Fibroblast of villous mesenchyme (primary cell): ENCODE data around the gene HSD17B13. TPM values are rescaled to one million over a fixed set of nuclear protein-coding genes. Genes with fewer than 3 reads are reported as not detected.

Experiments
- DNase-seq: peaks from one replicate; pipeline ENCODE4 v3.0.0-alpha.2; 2010; ENCODE audit warnings: low read depth
- H3K4me3 ChIP-seq: 2 replicates; pipeline ENCODE4 v1.5.1; 2011; ENCODE audit warnings: low read depth, mild to moderate bottlenecking, low read length
- CTCF ChIP-seq: IDR thresholded peaks from 2 replicates; pipeline ENCODE4 v1.5.1; 2012; ENCODE audit warnings: low read depth, mild to moderate bottlenecking, low read length; ENCODE audit not compliant: insufficient read depth
- total RNA-seq: library from RNA; depleted of rRNA; stranded (reverse); fragments of >200 nt; gene quantifications from 2 replicates; pipeline ENCODE4 v1.2.3, GENCODE V29; 2012

Gene HSD17B13
- under 0.01 TPM in 1 of 2 replicates, not detected in the other for total RNA-seq

- TF ChIP-seq CTCF, result no peak
- no peak for DNase-seq
- H3K4me3 ChIP-seq, result no peak within 1 kb of the TSS
Observed at GRCh38 chr4:87322754-87323153, at the start of gene HSD17B13. HSD17B13 (minus strand) TSS chr4:87322882; CDS start chr4:87322841, 41 bp downstream.

GRCh38 chr4:87370068-87370467 lies 47.4 kb upstream of the HSD17B13 start:
- H3K4me3 ChIP-seq, result no peak overlapping the region
- no peak for TF ChIP-seq CTCF
- DNase-seq, result no peak

GRCh38 chr4:87366521-87367162 lies 44.0 kb upstream of the HSD17B13 start:
- TF ChIP-seq CTCF, result no peak
- no peak overlapping the region for H3K4me3 ChIP-seq
- DNase-seq, result no peak

GRCh38 chr4:87365348-87365747 lies 42.7 kb upstream of the HSD17B13 start:
- H3K4me3 ChIP-seq, result no peak overlapping the region
- TF ChIP-seq CTCF, result no peak
- no peak for DNase-seq

GRCh38 chr4:87363552-87363951 lies 40.9 kb upstream of the HSD17B13 start:
- peak; percentile 16 for DNase-seq
- no peak for TF ChIP-seq CTCF
- no peak overlapping the region for H3K4me3 ChIP-seq

- H3K4me3 ChIP-seq, result no peak overlapping the region
- DNase-seq, result no peak
- TF ChIP-seq CTCF, result no peak
Observed at GRCh38 chr4:87360338-87360935, 37.8 kb upstream of the HSD17B13 start.

GRCh38 chr4:87359258-87359657 lies 36.6 kb upstream of the HSD17B13 start:
- no peak for DNase-seq
- no peak for TF ChIP-seq CTCF
- no peak overlapping the region for H3K4me3 ChIP-seq
